CD14-positive monocyte (primary cell): ENCODE results near the gene PFKL. TPM values are rescaled to one million over a fixed set of nuclear protein-coding genes. Genes with fewer than 3 reads are reported as not detected.

Experiments used
- DNase-seq, 3 donors: peaks; one replicate each; pipeline ENCODE4 v3.0.0-alpha.2; 2011 to 2022
- H2AFZ ChIP-seq: 2 replicates; pipeline ENCODE4 v1.6.0; 2012; ENCODE audit warnings: mild to moderate bottlenecking, low read depth, low read length, inconsistent platforms; ENCODE audit not compliant: insufficient read depth, poor library complexity, severe bottlenecking
- H3K27ac ChIP-seq, 2 donors: 1 replicate in 1 of 2; 2 replicates in 1 of 2; pipeline ENCODE4 v1.5.1; 2012 to 2013; ENCODE audit warnings: low read length in 2 of 2, control low read depth in 1 of 2, inconsistent platforms in 1 of 2, low read depth in 1 of 2, mild to moderate bottlenecking in 1 of 2
- H3K27me3 ChIP-seq, 2 donors: one replicate each; pipeline versions ENCODE4 v1.6.0 to v1.6.1; 2011 to 2013; ENCODE audit warnings: low read length in 2 of 2; ENCODE audit not compliant: control insufficient read depth in 2 of 2, insufficient read depth in 2 of 2
- H3K36me3 ChIP-seq, 2 donors: replicated peaks in 1 of 2; 1 replicate in 1 of 2; 2 replicates in 1 of 2; pipeline versions ENCODE4 v1.5.1 to v1.6.1; 2012 to 2013; ENCODE audit warnings: low read length in 2 of 2, control low read depth in 1 of 2, inconsistent platforms in 1 of 2, mild to moderate bottlenecking in 1 of 2; ENCODE audit not compliant: insufficient read depth in 2 of 2, control insufficient read depth in 1 of 2
- H3K4me1 ChIP-seq, 2 donors: 1 replicate in 1 of 2; 2 replicates in 1 of 2; pipeline versions ENCODE4 v1.5.1 to v1.6.1; 2012 to 2013; ENCODE audit warnings: low read length in 2 of 2, control low read depth in 1 of 2, inconsistent platforms in 1 of 2, mild to moderate bottlenecking in 1 of 2, moderate library complexity in 1 of 2; ENCODE audit not compliant: insufficient read depth in 2 of 2, control insufficient read depth in 1 of 2
- H3K4me2 ChIP-seq: replicated peaks from 2 replicates; pipeline ENCODE3; 2012; ENCODE audit warnings: low read length, moderate library complexity, mild to moderate bottlenecking; ENCODE audit not compliant: poor library complexity, severe bottlenecking; ENCODE audit errors: extremely low read depth
- H3K4me3 ChIP-seq, 3 experiments: fragments of 200-600 bp in 1 of 3; sonication (generic) in 1 of 3; replicated peaks in 1 of 3; 1 replicate in 2 of 3; 2 replicates in 1 of 3; pipeline ENCODE4 v1.5.1; 2011 to 2013; ENCODE audit warnings: low read length in 3 of 3, mild to moderate bottlenecking in 3 of 3, control low read depth in 2 of 3, low read depth in 2 of 3, inconsistent platforms in 1 of 3, moderate library complexity in 1 of 3
- H3K79me2 ChIP-seq: 2 replicates; pipeline ENCODE4 v1.6.0; 2012; ENCODE audit warnings: mild to moderate bottlenecking, control low read depth, inconsistent platforms, low read length, moderate library complexity; ENCODE audit not compliant: insufficient read depth
- H3K9ac ChIP-seq: 2 replicates; pipeline ENCODE4 v1.6.0; 2017; ENCODE audit warnings: low read length, mild to moderate bottlenecking; ENCODE audit not compliant: insufficient read depth, poor library complexity, severe bottlenecking
- H3K9me3 ChIP-seq, 2 donors: replicated peaks in 1 of 2; 1 replicate in 1 of 2; 2 replicates in 1 of 2; pipeline versions ENCODE4 v1.5.1 to v1.6.1; 2012 to 2013; ENCODE audit warnings: low read length in 2 of 2, control low read depth in 1 of 2; ENCODE audit not compliant: control insufficient read depth in 1 of 2, insufficient read depth in 1 of 2
- H4K20me1 ChIP-seq: 2 replicates; pipeline ENCODE4 v1.6.0; 2012; ENCODE audit warnings: mild to moderate bottlenecking, low read length, control low read depth, moderate library complexity; ENCODE audit not compliant: insufficient read depth
- H3K27ac Mint-ChIP-seq, 7 donors: one replicate each; pipeline ENCODE4 v1.8.0; 2020; ENCODE audit warnings: mild to moderate bottlenecking in 7 of 7, mixed read lengths in 7 of 7, moderate library complexity in 6 of 7, inconsistent platforms in 2 of 7
- H3K27me3 Mint-ChIP-seq, 3 donors: one replicate each; pipeline ENCODE4 v1.8.0; 2021 to 2022; ENCODE audit warnings: low read depth in 3 of 3, mild to moderate bottlenecking in 3 of 3, mixed read lengths in 3 of 3, moderate library complexity in 3 of 3, inconsistent platforms in 1 of 3
- H3K36me3 Mint-ChIP-seq, 2 donors: one replicate each; pipeline ENCODE4 v1.8.0; 2020; ENCODE audit warnings: mixed read lengths in 2 of 2, inconsistent platforms in 1 of 2, mild to moderate bottlenecking in 1 of 2
- H3K4me1 Mint-ChIP-seq: one replicate; pipeline ENCODE4 v1.8.0; 2020; ENCODE audit warnings: mild to moderate bottlenecking, mixed read lengths
- H3K4me3 Mint-ChIP-seq, 2 donors: one replicate each; pipeline ENCODE4 v1.8.0; 2020; ENCODE audit warnings: mild to moderate bottlenecking in 2 of 2, mixed read lengths in 2 of 2, moderate library complexity in 1 of 2
- H3K9me3 Mint-ChIP-seq, 7 donors: one replicate each; pipeline ENCODE4 v1.8.0; 2020 to 2022; ENCODE audit warnings: mixed read lengths in 7 of 7, mild to moderate bottlenecking in 6 of 7, moderate library complexity in 6 of 7, inconsistent platforms in 2 of 7
- CTCF ChIP-seq: fragments of 200-600 bp; IDR thresholded peaks from one replicate; pipeline ENCODE4 v1.8.0; 2022; ENCODE audit warnings: antibody characterized with exemption, mild to moderate bottlenecking
- WGBS: methylation state at CpG from one replicate; pipeline ENCODE4 v1.1.5; 2013; ENCODE audit warnings: missing lambda C conversion rate; ENCODE audit not compliant: insufficient coverage; 5-methylcytosine and 5-hydroxymethylcytosine counted together
- intact Hi-C, 2 donors: fragments of 100-400 bp; cut with micrococcal nuclease; formaldehyde crosslinking; loops; one replicate each; pipeline versions ENCODE4 v1.15.0 to v1.15.1; 2023
- polyA plus RNA-seq, 3 donors: library from polyadenylated mRNA; depleted of rRNA in 1 of 3; unstranded in 2 of 3; stranded (reverse) in 1 of 3; fragments of 300-500 nt in 2 of 3; fragments of >200 nt in 1 of 3; fragmentation: Illumina TruSeq in 2 of 3; gene quantifications; 1 replicate in 2 of 3; 2 replicates in 1 of 3; pipeline ENCODE4 v1.2.3, GENCODE V29; 2012 to 2021

The PFKL gene
- polyA plus RNA-seq, 3 donors = 105 to 133 (median 113) TPM

DNA sequence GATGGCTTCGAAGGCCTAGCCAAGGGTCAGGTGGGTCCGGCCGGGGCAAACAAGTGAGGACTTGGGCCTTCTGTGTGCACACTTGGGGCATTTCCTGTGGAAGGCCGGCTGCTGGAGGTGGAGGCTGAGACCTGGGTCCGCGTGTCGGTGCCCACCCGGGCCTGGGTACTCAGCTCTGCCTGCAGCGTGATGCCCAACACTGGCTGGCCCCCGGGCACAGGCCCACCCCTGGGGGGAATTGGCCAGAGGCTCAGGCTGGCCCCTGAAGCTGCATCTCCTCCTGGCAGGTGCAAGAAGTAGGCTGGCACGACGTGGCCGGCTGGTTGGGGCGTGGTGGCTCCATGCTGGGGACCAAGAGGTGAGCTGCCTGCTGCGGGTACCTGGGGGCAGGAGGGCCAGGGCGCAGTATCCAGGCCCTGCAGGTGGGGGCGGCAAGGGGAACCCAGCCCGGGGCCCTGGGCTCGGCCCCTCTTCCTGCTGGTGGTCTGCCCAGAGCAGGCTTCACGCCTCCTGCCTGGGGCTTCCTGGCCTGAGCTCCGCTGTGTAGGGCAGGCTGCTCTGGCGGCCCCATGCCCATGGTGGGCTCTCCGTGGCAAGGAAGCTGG lies 22.1 kb downstream of the PFKL start:
- H3K9me3 Mint-ChIP-seq = no peaks in the 10 kb centered on the region
- H3K4me1 Mint-ChIP-seq = no peaks in the 10 kb centered on the region
- no peaks in the 10 kb centered on the region for H3K9me3 ChIP-seq
- H3K36me3 ChIP-seq = peaks cover 91 to 92% of the 10 kb centered on the region in 2 donors
- H3K27ac Mint-ChIP-seq = no peak overlapping the region
- peaks cover 33 to 79% of the 10 kb centered on the region in 2 donors for H3K36me3 Mint-ChIP-seq
- H3K27me3 ChIP-seq = no peaks in the 10 kb centered on the region
- H3K79me2 ChIP-seq = no peaks in the 10 kb centered on the region
- no peak overlapping the region for H3K9ac ChIP-seq
- H2AFZ ChIP-seq = no peak overlapping the region
- no peak for TF ChIP-seq CTCF
- H3K4me3 ChIP-seq = no peak overlapping the region
- no peak overlapping the region for H3K4me3 Mint-ChIP-seq
- H4K20me1 ChIP-seq = peaks cover 14% of the 10 kb centered on the region
- no peak overlapping the region for H3K27ac ChIP-seq
- H3K4me1 ChIP-seq = no peaks in the 10 kb centered on the region
- DNase-seq = no peak
- no peaks in the 10 kb centered on the region for H3K27me3 Mint-ChIP-seq
- H3K4me2 ChIP-seq = no peak overlapping the region
- intact Hi-C loops = no loop called here
- 97% methylated on average over 23 of the region's 23 CpGs for WGBS

DNA sequence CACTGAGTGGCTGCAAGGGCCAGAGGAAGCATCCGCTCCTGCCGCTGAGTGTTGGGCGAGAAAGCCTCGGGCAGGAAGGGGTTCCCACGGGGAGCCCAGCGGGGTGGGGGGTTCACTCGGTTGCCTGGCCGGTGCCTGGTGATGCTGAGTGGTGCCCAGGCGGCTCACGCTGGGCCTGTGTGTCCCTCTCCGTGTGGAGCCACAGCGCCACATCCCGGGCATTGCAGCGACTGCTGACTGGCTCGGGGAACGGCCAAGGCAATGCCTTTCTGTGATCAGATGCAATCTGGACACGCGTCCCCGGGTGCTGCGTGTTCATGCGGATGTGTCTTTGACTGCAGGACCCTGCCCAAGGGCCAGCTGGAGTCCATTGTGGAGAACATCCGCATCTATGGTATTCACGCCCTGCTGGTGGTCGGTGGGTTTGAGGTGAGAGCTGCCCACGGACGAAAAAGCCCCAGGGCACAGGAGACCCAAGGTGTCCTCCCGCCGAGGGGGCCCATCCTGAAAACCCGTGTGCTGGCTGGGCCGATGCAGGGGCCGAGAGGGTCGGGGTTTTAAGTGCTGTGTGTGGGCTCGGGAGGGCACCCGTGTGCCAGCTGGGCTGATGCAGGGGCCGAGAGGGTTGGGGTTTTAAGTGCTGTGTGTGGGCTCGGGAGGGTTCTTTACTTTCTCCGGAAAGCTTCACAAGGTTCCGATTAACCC lies 22.9 kb downstream of the PFKL start:
- intact Hi-C loops = no loop called here
- Histone ChIP-seq H3K4me3 (no peak overlapping the region), H3K9ac (no peak overlapping the region), H3K4me1 (no peaks in the 10 kb centered on the region), H3K36me3 (peaks cover 88 to 90% of the 10 kb centered on the region in 2 donors), H3K9me3 (no peaks in the 10 kb centered on the region), H3K79me2 (no peaks in the 10 kb centered on the region), H3K27me3 (no peaks in the 10 kb centered on the region), H3K27ac (no peak overlapping the region), H3K4me2 (no peak overlapping the region), H4K20me1 (peaks cover 14% of the 10 kb centered on the region), H2AFZ (no peak overlapping the region)
- no peaks in the 10 kb centered on the region for H3K4me1 Mint-ChIP-seq
- no peak overlapping the region for H3K4me3 Mint-ChIP-seq
- no peaks in the 10 kb centered on the region for H3K9me3 Mint-ChIP-seq
- peaks cover 35 to 78% of the 10 kb centered on the region in 2 donors for H3K36me3 Mint-ChIP-seq
- no peak overlapping the region for H3K27ac Mint-ChIP-seq
- no peaks in the 10 kb centered on the region for H3K27me3 Mint-ChIP-seq
- WGBS = 95% methylated on average over 34 of the region's 38 CpGs
- DNase-seq = no peak
- TF ChIP-seq CTCF = no peak
